HL-60 (cell line): ENCODE data around the gene CNR2.

Source experiments
- DNase-seq, 2 experiments: peaks; one replicate each; pipeline ENCODE4 v3.0.0-alpha.2; 2010 to 2020; ENCODE audit warnings: low read depth in 1 of 2, low spot score in 1 of 2
- H3K27ac ChIP-seq: fragments of 250-450 bp; sonication (Bioruptor Pico); replicated peaks from 2 replicates; pipeline ENCODE4 v1.5.1; 2020; ENCODE audit warnings: mild to moderate bottlenecking, moderate library complexity
- H3K27me3 ChIP-seq: fragments of 250-450 bp; sonication (Bioruptor Pico); 2 replicates; pipeline ENCODE4 v1.5.1; 2021; ENCODE audit warnings: mild to moderate bottlenecking, moderate library complexity; ENCODE audit not compliant: insufficient read depth, poor library complexity, severe bottlenecking
- H3K4me3 ChIP-seq: replicated peaks from 2 replicates; pipeline ENCODE4 v1.5.1; 2011; ENCODE audit warnings: mild to moderate bottlenecking, control low read depth, low read length; ENCODE audit not compliant: insufficient read depth
- CTCF ChIP-seq: IDR thresholded peaks from one replicate; pipeline ENCODE4 v1.5.1; 2011; ENCODE audit warnings: low read length, control low read depth, inconsistent platforms; ENCODE audit not compliant: insufficient read depth
- GABPA ChIP-seq: IDR thresholded peaks from 2 replicates; pipeline ENCODE4 v1.6.1; 2012; ENCODE audit warnings: low read depth
- POLR2AphosphoS5 ChIP-seq: IDR thresholded peaks from 2 replicates; pipeline ENCODE4 v1.6.1; 2012; ENCODE audit warnings: low read depth
- REST ChIP-seq: IDR thresholded peaks from 2 replicates; pipeline ENCODE4 v1.6.1; 2012; ENCODE audit warnings: low read depth; ENCODE audit not compliant: insufficient replicate concordance
- SPI1 ChIP-seq: IDR thresholded peaks from 2 replicates; pipeline ENCODE4 v1.6.1; 2012; ENCODE audit warnings: low read depth, mild to moderate bottlenecking, borderline replicate concordance

CNR2 gene

GRCh38 chr1:23911921-23912320 lies 1.2 kb downstream of the CNR2 start:
- no peaks in the 10 kb centered on the region for H3K27me3 ChIP-seq
- no peak for TF ChIP-seq SPI1
- TF ChIP-seq CTCF = no peak
- no peak for TF ChIP-seq GABPA
- TF ChIP-seq REST = no peak
- no peak for TF ChIP-seq POLR2AphosphoS5
- H3K27ac ChIP-seq = peak overlapping the region; percentile 83
- no peak for DNase-seq
- H3K4me3 ChIP-seq = peak overlapping the region; percentile 46

GRCh38 chr1:23910553-23911246 lies 2.5 kb downstream of the CNR2 start:
- TF ChIP-seq CTCF = no peak
- TF ChIP-seq REST = no peak
- TF ChIP-seq POLR2AphosphoS5 = no peak
- no peak for TF ChIP-seq GABPA
- no peak for TF ChIP-seq SPI1
- H3K27me3 ChIP-seq = no peaks in the 10 kb centered on the region
- H3K4me3 ChIP-seq = no peak overlapping the region
- DNase-seq = peak; percentile 48 to 61
- H3K27ac ChIP-seq = peak overlapping the region; percentile 94

- Histone ChIP-seq H3K27ac (peak overlapping the region; percentile 94), H3K27me3 (no peaks in the 10 kb centered on the region), H3K4me3 (no peak overlapping the region)
- no peak for TF ChIP-seq SPI1
- TF ChIP-seq CTCF = no peak
- TF ChIP-seq GABPA = no peak
- no peak for TF ChIP-seq POLR2AphosphoS5
- no peak for TF ChIP-seq REST
- DNase-seq = no peak
Observed at GRCh38 chr1:23910144-23910543, 3.0 kb downstream of the CNR2 start.
